Myocyte (in vitro differentiated cells): ENCODE results near the gene ITPRID1. TPM values are rescaled to one million over a fixed set of nuclear protein-coding genes. Genes with fewer than 3 reads are reported as not detected.
"Not testable (repeated sequence)": the region's sequence is repeated elsewhere in the genome, so short reads cannot be mapped to it uniquely, and the experiment has no call there.

Experiments used
- DNase-seq: peaks from one replicate; pipeline ENCODE4 v3.0.0-alpha.2; 2012; ENCODE audit warnings: low read depth
- polyA plus RNA-seq: library from polyadenylated mRNA; unstranded; fragments of >200 nt; gene quantifications from one replicate; pipeline ENCODE4 v1.2.1, GENCODE V29; 2012; ENCODE audit warnings: missing spikeins
- total RNA-seq: library from RNA; depleted of rRNA; stranded (reverse); fragments of >200 nt; gene quantifications from 2 replicates; pipeline ENCODE4 v1.2.3, GENCODE V29; 2014

The ITPRID1 gene
- not detected in 2 replicates for total RNA-seq
- not detected for polyA plus RNA-seq

DNA sequence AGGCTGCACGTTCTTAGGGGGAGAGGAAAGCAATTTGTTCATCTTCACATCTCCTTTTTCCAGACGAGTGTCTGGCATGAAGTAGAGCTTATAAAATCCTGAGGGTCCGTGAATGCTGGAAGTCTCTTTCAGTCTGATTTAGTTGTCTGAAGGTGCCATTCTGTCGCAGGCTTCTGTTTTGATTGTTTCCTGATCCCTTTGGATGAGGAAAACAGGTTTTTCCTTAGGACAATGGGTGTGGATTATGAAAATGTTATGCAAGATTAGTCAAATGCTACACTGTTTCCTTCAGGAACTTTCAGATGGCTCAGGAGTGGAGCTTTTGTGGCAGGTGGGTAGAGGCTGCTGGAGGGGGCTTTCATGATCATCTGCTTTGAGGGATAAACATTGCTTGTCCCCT, at the start of gene ITPRID1:
Gene ITPRID1 (plus strand): TSS at position 301 of the 400 bp plus-strand sequence. CDS start 38,935 bp downstream, outside the sequence.
- DNase-seq: no peak

DNA sequence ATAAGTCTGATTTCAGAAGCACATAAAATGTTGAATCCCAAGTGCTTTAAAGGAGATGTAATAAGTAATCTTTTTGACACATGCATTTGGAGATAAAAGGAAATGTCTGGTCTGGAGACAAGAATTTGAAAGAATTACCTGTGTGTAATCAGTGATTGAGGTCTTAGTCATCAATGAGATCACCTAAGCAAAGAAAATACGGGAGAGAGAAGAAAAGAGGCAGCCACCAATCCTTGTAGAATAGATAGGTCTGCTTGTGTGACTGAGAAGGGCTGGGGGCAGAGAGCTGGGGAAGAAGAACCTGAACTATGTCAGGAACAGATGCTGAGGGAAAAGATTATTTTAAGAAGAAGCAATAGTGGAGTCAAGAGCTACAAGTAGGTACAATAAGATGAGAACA, 49.3 kb upstream of the ITPRID1 start:
- DNase-seq: no peak

DNA sequence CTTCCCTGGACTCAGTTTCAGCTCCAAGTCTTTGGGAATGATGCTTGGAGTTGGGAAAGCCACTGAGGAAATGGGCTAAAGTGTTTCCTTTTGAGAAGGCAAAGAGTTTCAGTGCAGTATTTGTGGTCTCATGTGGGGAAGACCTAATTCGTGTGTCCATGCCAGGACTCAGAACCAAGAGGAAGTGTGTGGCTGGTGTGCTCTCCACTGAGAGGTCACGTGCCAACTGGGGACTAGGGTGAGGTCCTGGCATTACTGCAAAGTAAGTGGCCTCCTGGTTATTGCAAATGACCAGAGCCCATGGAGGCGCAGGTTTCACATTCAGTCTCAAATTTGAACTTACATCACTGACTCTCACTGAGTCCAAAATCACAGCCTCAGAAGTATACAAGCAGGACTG, 48.6 kb upstream of the ITPRID1 start:
- DNase-seq: no peak

DNA sequence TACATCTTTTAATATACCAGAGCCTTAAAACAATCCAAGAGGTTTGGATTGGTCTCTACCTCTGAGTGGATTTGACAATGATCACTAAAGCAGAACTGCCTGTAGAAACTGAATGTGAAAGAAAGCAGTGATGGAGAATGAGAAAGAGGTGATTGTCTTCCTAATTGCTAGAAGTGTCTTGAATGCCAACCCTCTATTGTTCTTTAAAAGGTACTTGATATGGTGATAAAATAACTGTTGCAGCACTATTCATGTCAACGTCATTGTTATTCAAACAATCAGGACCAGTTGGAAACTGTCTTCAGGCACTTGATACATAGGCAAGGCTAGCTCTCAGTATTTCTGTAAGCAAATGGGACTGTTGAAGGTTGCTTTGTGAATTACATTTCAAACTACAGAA, 47.9 kb upstream of the ITPRID1 start:
- no peak for DNase-seq

DNA sequence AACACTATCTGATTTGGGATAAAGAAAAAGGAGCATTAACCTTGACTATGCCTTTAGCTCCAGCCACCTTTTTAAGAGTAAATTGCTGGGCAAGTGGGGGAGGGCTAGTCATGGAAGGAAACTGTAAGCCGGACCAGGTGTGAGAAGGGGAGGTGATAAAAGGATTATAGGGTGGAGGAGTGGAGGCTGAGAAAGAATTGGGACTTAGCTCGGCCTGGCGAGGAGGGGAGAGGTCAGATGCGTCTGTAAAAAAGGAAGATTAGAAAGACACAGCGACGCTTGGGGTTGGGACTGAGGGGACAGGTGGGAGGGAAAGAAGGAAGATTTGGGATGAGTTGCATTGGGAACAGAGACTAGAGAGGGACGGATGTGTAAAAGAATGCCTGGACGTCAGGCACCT, 43.0 kb upstream of the ITPRID1 start:
- DNase-seq: not testable (repeated sequence)

DNA sequence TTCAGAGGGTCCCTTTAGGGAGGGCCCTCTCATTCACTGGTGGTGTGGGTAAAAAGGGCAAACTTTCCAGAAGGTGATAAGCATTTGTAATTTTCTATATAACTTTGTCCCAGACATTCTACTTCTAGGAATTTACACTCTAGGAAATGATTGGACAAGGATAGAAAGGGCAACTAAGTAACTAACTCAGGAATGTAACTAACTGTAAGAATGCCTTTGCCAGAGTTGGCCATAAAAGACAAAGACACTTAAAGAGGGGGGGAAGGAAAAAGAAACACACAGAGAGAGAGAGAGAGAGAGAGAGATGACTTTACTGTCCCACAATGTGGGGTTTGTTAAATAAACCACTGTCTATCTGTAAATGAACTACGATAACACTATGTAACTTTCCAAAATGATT, 38.5 kb upstream of the ITPRID1 start:
- DNase-seq: no peak

DNA sequence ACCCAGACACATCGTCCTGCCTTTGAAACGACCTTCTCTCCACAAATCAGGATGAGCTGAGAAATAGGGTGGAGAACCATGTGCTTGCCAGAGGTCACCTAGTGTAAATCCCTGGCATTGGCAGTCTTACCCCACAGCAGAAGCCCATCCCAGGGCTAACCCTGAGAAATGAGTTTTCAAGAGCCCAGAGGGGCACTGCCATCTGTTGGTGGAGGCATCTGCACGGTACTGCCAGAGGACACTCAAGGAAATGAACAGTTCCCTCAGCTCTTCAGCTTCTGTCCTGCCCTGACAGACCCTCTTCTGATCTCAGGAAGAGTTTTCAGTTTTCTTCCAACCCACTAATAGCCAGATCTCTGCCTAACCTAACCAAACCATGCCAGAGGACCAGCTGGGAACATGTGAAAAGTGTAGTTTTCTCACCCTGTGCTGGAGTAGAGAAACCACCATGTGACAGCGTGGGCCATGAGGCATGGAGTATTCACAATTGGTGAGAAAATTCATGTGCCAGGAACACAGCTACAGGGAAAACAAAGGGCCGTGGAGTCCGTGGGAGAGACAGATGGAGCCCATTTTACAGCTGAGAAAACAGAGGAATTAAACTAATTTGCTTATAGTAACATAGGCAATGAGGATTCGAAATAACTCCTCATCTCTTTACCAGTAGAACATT, 37.7 kb upstream of the ITPRID1 start:
- DNase-seq: no peak

DNA sequence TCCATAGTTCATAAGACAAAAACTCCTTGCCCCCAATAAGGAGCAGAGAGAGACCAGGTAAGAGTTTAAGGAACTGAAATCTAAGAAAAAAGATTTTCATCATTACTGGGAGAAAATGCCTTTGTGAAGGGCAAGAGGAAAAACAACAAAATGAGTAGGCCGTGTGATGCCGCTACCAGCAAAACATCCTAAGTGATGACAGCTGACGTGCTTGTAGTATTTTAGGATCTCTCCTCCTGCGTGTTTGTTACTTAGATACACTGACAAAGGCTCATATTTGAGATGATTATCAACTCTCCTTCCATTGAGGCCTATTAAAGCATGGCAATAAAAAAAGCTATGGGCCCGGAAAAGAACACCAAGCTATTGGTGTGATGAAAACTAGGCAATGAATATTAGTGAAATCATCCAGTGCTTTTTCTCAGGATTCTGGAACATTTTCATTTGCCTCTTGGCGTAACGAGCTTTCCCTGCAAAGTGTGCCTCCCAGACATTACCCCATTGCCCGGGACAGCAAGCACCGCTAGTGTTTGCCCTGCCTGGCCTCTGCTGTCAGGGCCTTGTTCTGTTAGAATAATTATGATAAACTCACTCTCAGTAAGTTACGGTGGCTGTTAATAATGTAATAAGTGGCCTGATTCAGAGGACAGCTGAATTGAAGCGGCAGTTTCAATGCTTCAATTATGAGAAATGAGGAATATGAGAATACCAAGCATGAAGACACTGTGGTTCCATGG, 36.8 kb upstream of the ITPRID1 start:
- no peak for DNase-seq

DNA sequence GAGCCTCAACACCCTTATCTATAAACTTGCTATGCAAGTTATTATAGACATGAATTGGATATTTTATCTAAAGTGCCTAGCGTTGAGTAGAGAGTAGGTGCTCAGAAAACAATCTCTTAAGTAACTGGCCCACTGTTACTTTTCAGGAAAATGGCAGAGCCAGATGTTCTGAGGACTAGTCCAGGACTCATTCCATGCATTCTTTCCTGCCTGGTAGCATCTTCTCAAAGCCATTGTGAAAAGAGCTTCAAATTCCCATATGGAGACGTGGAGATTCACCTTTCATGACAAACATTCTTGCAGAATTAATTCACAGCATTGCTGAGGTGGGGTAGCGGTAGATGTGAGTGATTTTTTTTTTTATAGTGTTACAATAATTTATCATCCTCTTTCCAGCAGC, 35.9 kb upstream of the ITPRID1 start:
- no peak for DNase-seq

DNA sequence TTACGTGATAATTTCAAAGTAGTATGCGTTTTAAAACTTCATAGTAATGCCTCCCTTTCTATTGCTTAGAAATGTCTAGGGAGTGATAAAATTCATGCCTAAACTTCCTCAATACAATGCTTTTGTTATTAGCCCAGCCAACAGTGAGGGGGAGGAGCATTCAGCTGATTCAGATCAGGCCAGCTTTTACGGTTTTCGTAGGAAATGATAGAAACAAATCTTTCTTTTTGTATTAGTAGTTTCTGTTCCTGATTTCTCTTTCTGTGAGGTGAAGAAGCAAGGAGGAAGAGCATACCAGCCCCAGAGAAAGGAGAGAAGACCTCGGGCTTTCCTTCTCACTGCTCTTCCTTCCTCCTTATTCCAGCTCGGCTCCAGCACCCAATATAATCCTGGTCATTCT, 35.2 kb upstream of the ITPRID1 start:
- DNase-seq: no peak

DNA sequence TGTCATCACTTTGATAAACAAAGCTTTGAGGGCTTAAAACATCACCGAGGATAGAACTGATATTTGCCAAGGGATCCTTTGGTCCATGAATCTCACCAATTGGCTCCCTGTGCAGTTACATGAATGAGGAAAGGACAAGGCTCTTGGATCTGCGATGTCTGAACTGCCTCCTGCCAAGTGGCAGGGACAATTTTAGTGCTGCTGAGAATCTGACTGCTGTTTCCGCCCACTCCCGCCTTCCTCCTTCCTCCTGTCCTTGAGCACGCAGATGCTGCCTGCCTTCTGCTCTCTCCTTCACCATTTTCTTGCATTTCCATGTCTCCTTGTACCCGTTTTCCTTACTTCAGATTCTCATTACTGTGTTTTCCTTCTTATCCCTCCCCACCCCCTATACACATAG, 26.8 kb upstream of the ITPRID1 start:
- no peak for DNase-seq

DNA sequence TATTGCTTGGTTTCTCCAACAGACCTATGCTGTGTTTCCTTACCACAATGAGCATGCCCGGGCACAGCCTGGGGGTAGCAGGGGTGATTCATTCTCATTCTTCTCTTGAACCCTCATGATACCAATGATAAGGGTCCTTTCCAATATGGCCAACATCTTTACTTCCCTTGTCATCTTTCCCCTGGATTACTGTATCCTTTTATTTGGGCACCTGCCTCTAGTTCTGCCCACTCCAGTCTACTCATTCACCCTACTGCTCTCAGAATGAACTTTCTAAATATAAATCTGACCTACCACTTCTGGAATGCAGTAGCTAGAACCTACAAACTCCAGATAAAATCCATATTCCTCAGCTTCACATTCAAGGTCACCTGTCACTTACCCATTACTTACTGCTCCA, 26.4 kb upstream of the ITPRID1 start:
- no peak for DNase-seq

DNA sequence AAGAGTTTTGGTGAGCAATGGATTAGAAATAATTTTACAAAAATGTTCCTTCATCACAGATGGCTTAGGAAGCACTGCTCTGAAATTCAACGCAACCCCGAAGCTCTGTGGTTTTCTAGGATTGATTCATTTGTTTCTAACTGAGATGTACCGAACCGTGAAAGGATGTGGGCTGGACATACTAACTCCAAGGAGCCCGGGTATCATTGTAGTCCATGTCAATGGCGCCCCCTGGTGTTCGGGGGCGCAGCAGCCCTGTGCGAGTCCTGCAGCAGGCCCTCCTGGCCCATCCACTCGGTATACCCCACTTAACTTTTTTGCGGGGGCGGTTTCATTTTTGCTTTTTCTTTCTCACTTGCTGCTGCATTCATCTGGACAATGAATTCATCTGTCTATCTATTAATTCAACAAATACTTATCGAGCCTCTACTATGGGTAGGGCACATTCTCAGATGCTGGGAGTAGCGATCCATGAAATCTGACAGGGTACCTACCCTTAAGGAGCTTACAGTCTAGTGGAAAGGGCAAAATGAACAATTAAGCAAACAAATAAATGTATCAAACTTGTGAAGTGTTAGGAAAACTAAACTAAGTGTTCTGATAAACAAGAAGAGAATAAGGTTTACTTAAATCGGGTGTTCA, 25.2 kb upstream of the ITPRID1 start:
- DNase-seq: no peak

DNA sequence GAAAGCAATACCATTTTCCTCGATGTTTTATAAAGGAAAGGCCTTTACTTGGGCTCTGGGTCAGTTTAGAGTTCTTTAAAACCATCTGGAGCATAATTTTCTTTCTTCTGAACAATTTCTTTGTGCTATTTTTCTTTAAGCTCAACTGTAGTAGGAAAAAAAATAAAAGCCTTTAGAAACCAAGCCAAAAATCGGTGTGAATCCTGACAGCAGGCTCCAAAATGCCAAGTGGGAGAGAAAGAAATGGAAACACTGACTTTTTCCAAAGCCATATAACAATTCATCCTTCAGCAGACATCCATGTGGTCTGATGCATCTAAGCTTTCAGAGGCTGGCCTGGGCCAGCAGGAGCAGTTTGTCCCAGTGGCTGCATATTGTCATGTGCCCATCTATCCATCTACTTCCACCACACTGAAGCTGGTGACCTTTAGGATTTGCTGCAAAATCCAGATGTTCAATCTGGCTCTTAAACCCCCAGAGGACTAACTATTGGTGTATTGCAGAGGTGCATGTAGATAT, 23.0 kb upstream of the ITPRID1 start:
- DNase-seq: no peak

DNA sequence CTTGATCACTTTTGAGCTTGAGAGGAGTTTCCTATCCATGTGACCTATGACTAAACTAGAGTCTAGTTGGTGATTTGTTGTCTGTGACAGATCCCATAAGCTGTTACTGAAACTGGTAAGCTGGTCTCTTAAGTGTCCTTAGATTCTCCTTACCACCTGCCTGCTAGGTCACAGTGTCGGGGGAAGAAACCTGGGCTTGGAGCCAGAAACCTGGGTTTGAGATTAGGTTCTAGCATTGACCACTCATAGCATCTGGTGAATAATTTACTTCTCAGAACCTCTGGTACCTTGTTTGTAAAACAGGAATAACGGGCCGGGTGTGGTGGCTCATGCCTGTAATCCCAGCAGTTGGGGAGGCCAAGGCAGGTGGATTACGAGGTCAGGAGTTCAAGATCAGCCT, 21.8 kb upstream of the ITPRID1 start:
- DNase-seq: no peak

DNA sequence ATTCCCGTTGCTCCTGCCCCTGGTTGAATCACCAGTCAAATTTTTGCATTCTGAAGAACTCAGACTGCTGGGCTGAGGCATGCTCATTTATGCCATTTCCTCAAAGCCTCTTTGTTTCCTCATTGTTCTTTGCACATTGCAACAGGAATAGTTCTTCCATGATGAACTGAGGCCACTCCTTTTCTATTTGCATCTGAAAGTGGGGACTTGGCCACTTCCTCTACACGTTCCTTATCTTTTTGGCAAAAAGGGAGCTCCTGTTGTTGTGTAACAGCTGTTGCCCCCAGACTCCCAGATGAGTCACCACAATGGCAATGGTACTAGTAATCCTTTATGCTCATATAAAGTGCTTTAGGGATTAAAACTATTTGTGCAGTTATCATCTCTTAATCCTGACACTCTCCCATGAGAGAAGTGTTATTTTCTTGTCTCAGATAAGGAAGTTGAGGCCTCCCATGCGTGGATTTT, 20.1 kb upstream of the ITPRID1 start:
- no peak for DNase-seq

DNA sequence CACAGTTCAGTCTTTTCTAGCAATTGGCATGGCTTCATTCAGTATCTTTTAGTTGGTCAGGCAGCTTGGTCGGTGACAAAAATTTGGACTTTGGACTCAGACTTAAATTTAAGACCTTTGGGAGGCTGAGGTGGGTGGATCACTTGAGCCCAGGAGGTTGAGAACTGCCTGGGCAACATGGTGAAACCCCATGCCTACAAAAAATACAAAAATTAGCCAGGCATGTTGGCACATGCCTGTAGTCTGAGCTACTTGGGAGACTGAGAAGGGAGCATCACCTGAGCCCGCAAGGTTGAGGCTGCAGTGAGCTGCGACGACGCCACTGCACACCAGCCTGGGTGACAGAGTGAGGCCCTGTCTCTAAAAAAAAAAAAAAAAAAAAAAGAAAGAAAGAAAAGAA, 19.5 kb upstream of the ITPRID1 start:
- no peak for DNase-seq

DNA sequence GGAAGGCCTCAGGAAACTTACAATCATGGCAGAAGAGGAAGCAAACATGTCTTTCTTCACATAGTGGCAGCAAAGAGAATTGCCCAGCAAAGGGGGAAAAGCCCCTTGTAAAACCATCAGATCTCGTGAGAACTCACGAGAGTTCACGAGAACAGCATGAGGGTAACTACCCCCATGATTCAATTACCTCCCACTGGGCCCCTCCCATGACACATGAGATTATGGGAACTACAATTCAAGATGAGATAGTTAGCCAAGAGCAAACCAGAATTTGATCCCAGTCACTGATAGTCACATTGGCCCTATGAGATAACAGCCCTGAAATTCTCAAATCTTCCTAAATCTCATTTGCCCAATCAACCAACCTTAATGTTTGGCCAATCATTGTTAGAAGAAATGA, 18.2 kb upstream of the ITPRID1 start:
- DNase-seq: no peak

DNA sequence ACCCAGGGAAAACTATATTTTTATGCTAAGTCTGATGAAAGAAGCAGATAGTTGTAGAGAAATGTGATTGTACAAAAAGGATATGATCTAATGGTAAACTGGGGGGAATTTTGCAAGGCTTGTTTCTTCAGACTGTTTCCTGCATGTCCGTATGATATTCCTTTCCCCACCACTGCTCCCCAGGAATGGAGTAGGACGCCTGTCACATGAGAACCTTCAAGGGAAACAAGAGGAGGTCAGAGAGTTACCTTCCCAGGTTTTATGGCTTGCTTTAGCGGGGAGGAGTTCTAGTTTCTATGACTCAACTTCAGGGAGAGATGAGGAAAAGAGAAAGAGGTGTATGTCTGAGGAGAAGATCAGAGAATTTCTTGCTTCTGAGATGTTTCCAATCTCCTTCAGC, 16.4 kb upstream of the ITPRID1 start:
- DNase-seq: no peak

DNA sequence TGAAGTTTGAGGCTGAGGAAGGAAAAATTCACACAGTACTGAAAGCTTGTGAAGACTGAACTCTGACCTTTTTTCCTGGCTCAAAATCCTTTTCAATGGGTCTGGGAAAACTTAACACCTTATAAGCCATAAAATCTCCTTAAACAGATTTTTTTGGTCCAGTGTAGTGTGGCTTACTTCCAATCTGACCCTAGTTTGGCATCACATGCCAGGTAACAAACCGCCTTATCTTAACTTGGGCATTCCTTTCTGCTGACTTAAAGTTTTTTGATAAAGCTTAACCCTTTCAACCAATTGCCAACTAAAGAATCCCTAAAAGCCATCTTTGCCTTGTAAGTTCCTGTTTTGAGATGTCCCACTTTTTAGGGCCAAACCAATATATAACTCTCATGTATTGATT, 13.2 kb upstream of the ITPRID1 start:
- DNase-seq: no peak

DNA sequence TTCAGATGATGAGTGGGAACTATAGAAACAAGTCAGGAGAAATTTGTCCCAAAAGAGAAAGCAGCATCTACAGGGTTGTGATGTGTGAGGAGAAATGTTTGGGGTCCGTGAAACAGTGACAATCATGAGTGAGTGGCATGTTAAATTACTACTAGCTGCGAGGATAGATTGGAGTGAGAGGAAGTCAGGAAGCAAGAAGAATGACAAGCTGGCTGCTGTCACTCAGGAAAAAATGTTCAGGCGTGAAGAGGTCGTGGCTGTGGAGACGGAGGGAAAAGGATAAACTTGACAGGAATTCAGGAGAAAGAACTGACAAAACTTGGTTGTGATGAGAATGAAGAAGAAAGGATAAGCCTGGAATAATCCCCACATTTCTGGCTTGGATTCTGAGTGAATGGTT, 5.1 kb upstream of the ITPRID1 start:
- no peak for DNase-seq

DNA sequence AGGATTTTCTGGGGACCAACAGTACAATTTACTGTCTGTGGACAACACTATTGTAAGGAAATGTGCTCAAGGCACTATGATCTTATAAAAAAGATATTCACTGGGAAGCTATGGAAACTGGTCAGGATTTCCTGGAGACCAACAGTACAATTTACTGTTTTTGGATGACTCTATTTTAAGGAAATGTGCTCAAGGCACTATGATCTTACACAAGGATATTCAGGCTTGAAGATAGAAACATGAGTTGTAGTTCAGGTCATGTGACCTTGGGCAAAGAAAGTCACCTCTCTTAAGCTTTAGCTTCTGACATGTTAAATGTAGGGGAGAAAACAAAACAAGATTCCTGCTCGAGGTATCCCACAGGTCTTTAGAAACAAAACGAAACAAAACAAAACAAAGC, 1.7 kb upstream of the ITPRID1 start:
- DNase-seq: no peak
